Measurements from ENCODE around the gene TAS2R41. TPM values are rescaled to one million over a fixed set of nuclear protein-coding genes. Genes with fewer than 3 reads are reported as not detected.
"Not testable (repeated sequence)": the region's sequence is repeated elsewhere in the genome, so short reads cannot be mapped to it uniquely, and the experiment has no call there.

TAS2R41 gene
- total RNA-seq, 4 donors from 2014 or later = not detected

- no peaks in the 10 kb centered on the region for H3K27me3 ChIP-seq
- H3K4me3 ChIP-seq = no peak overlapping the region
- DNase-seq (ENCODE audit: low spot score in 2 of 2) = no peak
- H3K36me3 ChIP-seq = no peaks in the 10 kb centered on the region
- TF ChIP-seq EP300 (IDR thresholded peaks at IDR 0.05) (peak in 1 of 2 donors; percentile 51), CTCF (IDR thresholded peaks at IDR 0.05) (no peak)
- 61 to 69% methylated on average over 10 of the region's 10 CpGs for WGBS, 2 donors
- H3K4me1 ChIP-seq = no peaks in the 10 kb centered on the region
- H3K27ac ChIP-seq = peak overlapping the region in 1 of 4 donors; percentile 28
- H3K9me3 ChIP-seq = no peaks in the 10 kb centered on the region
These were observed 1.5 kb downstream of the TAS2R41 start for GRCh38 chr7:143479055-143479766.

DNA sequence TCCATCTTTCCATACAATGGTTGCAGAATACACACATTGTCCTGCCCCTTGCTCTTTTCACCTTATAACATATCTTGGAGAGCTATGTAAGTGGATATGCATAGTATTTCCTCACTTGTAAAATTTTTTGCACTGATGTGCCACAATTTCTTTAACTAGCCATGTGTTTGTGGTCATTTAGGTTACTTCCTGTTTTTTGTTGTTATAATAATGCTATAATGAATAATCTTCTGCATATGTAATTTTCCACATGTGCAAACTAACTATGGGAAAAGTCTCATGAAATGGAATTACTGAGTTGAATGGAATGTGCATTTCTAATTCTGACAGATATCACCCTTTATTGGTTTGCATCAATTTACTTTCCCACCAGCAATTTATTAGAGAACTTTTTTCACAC lies 2.8 kb downstream of the TAS2R41 start:
- DNase-seq (ENCODE audit: low spot score in 2 of 2) = no peak
- Histone ChIP-seq H3K27ac (no peak overlapping the region), H3K27me3 (no peaks in the 10 kb centered on the region), H3K9me3 (no peaks in the 10 kb centered on the region), H3K4me3 (no peak overlapping the region), H3K4me1 (no peaks in the 10 kb centered on the region), H3K36me3 (no peaks in the 10 kb centered on the region)
- TF ChIP-seq CTCF (IDR thresholded peaks at IDR 0.05) (no peak), POLR2A (IDR thresholded peaks at IDR 0.05) (no peak), EP300 (IDR thresholded peaks at IDR 0.05) (no peak)

GRCh38 chr7:143484119-143484518 lies 6.4 kb downstream of the TAS2R41 start:
- Histone ChIP-seq H3K27me3 (no peaks in the 10 kb centered on the region), H3K4me1 (no peaks in the 10 kb centered on the region), H3K27ac (peak overlapping the region in 2 of 4 donors; percentile 61 to 69), H3K9me3 (no peaks in the 10 kb centered on the region), H3K4me3 (no peak overlapping the region), H3K36me3 (no peaks in the 10 kb centered on the region)
- DNase-seq (ENCODE audit: low spot score in 2 of 2) = no peak
- WGBS, 2 donors = 35 to 41% methylated on average over 3 of the region's 3 CpGs
- TF ChIP-seq EP300 (IDR thresholded peaks at IDR 0.05) = no peak
- TF ChIP-seq CTCF (IDR thresholded peaks at IDR 0.05) = no peak
- TF ChIP-seq POLR2A (IDR thresholded peaks at IDR 0.05) = no peak

DNA sequence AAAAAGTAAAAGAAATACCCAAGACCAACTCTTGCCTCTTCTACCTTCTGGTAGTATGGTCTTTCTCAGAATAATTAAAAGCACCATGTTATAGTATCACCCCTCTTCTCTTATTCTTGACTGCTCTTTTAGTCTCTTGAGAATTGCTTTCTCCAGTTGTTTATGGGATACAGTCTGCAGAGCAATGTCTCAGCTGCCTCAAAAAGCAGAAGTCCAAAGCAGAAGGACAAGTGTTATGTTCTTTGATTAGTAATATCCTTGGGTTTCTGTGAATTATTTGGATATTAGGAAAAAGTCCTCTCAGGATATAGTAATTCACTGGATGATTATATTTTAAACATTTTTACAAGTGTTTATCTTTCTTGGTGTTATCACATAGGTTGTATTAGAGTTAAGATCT lies 7.4 kb downstream of the TAS2R41 start:
- Histone ChIP-seq H3K4me1 (no peaks in the 10 kb centered on the region), H3K27ac (peak overlapping the region in 2 of 4 donors; percentile 49 to 69), H3K9me3 (no peaks in the 10 kb centered on the region), H3K36me3 (no peaks in the 10 kb centered on the region), H3K27me3 (no peaks in the 10 kb centered on the region), H3K4me3 (no peak overlapping the region)
- TF ChIP-seq EP300 (IDR thresholded peaks at IDR 0.05) = peak in 1 of 2 donors; percentile 7
- TF ChIP-seq POLR2A (IDR thresholded peaks at IDR 0.05) = no peak
- DNase-seq (ENCODE audit: low spot score in 2 of 2) = no peak

- WGBS, 2 donors = 79 to 87% methylated on average over 6 of the region's 6 CpGs
- Histone ChIP-seq H3K27ac (peak overlapping the region in 2 of 4 donors; percentile 49 to 69), H3K4me3 (no peak overlapping the region), H3K4me1 (no peaks in the 10 kb centered on the region), H3K36me3 (no peaks in the 10 kb centered on the region), H3K27me3 (no peaks in the 10 kb centered on the region), H3K9me3 (no peaks in the 10 kb centered on the region)
- no peak for DNase-seq (ENCODE audit: low spot score in 2 of 2)
- TF ChIP-seq CTCF (IDR thresholded peaks at IDR 0.05) (no peak), POLR2A (IDR thresholded peaks at IDR 0.05) (no peak), EP300 (IDR thresholded peaks at IDR 0.05) (no peak)
These were observed 7.8 kb downstream of the TAS2R41 start for GRCh38 chr7:143485500-143485899.

GRCh38 chr7:143486266-143486665 lies 8.6 kb downstream of the TAS2R41 start:
- DNase-seq (ENCODE audit: low spot score in 2 of 2); H3K27me3 ChIP-seq; H3K9me3 ChIP-seq; H3K36me3 ChIP-seq; H3K4me1 ChIP-seq; H3K4me3 ChIP-seq: not testable (repeated sequence)
- H3K27ac ChIP-seq = peak overlapping the region in 2 of 4 donors; percentile 44 to 64
- 87 to 92% methylated on average over 3 of the region's 3 CpGs for WGBS, 2 donors
